ENCODE data around the gene FHAD1.

FHAD1 gene

DNA sequence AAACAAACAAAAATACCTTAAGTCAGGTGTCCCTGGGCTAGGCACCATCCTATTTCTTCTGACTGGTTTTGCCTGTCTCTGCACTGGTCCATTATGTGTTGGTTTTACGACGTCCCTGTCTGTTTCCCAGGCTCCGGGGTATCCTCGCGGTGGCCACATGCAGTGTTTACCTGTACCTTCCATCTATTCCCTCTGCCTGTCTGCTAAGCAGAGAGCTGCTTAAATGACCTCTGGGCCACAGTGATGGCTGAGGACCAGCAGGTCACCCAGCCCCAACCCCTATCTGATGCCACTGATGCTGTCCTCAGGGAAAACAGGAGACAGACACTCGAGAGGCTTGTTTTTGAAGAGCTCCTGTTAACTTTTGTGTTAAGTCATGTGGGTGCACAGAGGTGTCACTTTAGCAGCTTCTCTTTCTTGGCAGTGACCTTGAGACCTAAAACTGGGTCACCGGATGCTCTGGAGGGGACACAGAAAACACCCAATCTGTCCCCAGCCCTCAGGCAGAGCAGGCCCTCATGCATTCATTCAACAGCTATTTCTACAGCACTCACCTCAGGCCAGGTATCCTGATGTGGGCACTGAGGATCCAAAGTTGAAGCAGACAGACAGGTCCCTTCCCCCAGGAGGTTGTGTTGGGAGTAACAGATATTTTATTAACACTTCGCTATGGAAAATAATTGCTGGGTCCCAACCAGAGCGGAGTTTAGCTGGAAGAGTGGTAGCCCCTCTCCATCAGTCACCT lies 158.3 kb downstream of the FHAD1 start:
- DNase-seq, result no peak

DNA sequence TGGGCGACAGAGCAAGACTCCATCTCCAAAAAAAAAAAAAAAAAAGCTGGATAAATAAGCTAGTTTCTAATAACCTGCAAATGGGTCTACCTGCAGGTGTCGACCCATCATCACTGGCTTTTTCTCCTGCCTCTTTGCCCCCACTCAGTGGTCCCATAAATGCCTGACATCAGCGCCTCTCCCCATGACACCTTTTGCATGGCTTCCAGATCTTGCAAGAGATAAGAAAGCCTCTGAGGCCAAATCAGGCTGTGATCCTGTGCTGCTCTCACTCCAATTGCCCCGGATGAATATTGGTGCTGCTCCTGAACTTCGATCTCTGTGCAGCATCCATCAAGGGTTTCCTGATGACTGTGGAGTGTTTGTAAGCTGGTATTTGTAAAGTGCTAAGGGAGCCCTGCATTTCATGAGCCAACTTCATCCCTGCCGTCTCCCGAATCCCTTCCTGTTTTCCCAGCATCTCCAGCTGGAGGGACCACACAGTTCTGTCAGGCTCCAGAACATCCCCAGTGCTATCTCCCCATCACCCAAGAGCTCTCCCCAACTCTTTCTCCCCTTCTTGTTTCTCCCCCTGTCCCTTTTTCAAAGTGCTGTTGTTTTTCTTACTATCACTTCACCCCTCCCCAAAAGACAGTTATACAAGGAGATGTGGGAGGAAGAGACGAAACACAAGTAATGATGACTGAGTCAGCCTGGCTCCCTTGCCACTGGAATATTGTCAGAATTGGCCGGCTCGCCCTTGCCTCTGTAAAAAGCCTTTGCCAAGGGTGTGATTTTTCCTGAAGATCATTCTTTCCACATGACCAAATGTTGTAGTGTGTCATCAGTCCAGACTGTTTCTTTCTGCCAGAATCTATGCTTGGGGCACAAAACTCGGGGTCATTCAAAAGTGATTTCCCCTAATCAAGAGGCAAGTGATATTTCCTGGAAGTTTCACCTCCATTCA lies 159.9 kb downstream of the FHAD1 start:
- DNase-seq, result no peak

DNA sequence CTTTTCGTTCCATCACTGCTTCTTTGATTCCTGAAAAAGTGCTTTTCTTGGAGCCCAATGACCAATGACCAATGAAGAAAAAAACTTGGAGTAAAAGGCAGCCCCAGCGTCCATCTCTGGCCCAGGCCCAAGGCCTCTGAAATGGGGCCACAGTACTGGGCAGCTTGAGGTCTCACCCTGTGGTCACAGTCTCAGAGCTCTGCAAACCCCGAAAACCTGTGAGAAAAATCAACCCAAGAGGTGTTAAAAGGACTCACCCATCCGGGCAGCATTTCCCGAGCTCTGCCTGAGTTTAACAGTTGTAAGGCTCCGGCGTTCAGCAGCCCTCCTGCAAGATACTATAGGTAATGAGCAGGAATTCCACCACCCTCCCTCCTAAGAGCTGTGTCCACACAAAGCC lies 160.6 kb downstream of the FHAD1 start:
- no peak for DNase-seq

DNA sequence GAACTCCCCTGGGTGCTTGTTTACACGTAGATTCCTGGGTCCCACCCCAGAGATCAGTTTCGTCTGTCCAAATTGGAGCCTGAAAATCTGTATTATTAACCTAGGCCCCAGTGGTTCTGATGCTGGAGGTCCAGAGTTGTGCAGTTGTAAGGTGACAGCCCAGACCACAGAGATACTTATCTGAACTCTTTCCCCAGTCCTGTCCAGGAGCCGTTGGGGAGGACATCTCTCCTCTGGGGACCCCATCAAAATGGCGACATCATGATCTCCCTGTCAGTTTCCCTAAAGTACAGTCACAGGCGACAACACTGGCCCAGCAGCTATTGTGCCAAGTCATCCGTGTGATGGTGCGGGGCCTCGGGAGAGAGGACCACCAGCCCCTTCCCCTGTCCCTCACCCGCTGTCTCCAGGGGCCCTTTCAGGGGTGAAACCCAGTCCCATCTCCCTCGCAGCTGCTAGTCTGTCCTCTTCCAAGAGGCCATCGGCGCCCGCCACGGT lies 161.9 kb downstream of the FHAD1 start:
- no peak for DNase-seq

DNA sequence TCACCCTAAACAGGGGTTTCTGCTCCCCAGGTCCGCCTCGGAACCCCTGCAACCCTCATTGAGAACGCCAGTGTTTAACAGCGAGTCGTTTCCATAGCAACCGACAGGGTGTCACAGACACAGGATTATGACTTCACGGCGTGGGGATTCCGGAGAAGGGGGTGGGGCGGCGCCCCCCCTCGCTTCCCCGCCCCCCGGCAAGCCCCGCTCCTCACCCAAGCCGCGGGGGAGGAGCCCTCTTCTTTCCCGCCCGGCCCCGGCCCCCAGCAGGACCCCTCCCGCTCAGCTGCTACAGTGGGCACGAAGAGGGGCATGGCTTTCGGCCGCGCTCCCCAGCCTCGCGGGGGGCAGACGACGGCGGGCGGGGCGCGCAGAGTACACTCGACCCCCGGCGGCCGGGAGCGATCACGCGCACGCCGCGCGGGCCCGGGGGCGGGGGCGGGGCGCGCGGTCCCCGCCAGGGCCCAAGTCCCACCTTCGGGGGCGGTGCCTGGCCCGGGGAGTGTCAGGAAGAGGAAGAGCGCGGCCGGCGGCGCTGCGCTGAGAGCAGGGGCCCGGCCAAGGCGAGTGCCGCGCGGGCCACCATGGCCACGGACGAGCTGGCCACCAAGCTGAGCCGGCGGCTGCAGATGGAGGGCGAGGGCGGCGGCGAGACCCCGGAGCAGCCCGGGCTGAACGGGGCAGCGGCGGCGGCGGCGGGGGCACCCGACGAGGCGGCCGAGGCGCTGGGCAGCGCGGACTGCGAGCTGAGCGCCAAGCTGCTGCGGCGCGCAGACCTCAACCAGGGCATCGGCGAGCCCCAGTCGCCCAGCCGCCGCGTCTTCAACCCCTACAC lies 162.6 kb downstream of the FHAD1 start, which contains the start of gene EFHD2:
Gene EFHD2 (plus strand): TSS at position 501 of the 835 bp plus-strand sequence. CDS start 84 bp downstream, at position 585.
- DNase-seq, result peak; percentile 97

DNA sequence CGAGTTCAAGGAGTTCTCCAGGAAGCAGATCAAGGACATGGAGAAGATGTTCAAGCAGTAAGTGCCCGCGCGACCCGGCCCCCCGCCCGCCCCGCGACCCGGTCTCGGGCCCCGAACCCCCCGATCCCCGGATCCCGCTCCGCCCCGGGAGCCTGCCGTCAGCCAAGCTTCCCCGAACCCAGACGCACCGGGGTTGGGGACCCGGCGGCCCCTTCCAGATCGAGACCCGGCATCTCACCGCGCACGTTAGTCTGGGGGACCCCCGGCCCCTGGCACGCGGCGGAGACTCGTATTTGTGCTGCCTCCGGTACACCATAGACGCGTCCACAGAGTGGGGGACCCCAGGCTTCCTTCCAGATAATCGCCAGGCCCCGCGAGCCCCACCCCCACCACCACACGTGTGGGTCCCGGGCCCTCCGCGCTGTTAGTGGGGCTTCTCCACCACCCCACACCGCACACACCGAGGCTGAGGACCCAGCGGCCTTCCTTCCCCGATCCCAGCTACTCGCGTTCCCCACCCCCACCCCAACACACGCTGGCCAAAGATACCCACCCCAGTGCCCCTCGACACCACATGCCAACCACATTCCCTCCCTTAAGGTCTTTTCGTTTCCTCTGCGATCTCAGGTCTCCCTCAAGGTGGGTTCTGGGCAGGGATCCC lies 163.3 kb downstream of the FHAD1 start:
- no peak for DNase-seq

DNA sequence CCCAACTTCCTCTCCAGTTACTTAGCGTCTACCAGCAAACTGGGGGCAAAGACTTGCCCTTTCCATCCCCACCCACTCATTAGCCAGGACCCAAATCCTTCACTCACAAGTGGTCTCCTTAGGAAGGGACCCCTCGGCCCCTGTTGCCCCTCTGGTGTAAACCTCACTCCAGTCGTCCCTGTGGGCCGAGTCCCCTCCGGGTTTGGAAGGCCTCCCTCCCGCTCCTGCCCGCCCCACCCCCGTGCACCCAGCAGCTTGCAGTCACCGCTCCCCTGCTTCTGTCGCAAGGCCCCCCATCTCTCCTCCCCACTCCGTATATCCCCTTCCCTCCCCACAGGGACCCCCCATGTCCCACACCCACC lies 163.8 kb downstream of the FHAD1 start:
- DNase-seq, result no peak

DNA sequence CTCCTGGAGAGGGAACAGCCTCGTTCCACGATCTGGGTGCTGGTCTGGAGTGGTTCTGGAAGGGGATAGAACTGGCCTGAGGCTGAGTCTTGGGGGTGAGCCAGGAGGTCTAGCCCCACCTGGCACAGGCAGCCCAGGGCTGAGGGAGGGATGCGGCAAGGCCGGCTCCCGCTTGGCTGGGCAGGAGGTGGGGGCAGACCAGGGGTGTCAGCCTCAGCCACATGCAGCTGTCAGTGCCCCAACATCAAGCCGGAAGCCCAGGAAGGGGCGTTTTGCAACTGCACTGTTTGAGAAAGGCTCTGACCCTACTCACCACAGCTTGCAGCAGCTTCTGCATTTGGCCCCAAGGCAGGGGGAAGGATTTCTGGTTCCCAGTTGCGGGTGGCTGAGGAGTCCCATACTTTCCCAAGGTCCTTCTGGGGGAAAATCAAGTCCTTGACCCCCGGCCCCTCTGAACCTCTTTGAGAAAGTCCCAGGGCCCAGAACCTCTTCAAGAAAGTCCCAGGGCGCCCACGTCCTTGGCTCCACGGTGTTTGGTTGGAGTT lies 164.6 kb downstream of the FHAD1 start:
- peak; percentile 70 for DNase-seq

DNA sequence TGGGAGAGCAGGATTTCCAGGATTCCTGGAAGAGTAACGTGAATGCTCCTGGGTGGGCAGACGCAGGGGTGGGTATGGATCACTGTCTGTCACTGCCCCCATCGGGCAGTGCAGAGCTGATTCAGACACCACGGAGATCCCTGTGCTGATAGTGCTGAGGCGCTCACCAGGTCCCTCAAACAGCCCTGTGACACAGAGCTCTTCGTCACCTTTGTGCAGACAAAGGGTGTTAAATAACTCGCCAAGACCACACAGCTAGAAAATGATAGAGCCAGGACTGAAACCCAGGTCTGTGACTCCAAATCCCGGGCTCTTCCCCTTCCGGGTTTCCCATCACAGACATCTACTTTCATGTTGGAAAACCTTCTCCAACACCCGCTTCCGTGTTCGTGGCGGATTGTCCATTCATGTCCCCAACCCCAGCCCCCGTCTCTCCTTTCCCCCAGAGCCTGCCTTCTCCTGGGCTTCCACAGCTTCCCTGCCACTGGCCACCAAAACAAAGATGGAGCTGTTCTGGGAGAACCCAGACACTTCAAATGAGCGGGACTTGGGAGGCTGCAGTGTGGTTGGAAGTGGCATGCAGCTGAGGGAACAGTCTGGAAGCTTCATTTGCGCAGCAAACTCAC lies 165.3 kb downstream of the FHAD1 start:
- peak; percentile 70 for DNase-seq

DNA sequence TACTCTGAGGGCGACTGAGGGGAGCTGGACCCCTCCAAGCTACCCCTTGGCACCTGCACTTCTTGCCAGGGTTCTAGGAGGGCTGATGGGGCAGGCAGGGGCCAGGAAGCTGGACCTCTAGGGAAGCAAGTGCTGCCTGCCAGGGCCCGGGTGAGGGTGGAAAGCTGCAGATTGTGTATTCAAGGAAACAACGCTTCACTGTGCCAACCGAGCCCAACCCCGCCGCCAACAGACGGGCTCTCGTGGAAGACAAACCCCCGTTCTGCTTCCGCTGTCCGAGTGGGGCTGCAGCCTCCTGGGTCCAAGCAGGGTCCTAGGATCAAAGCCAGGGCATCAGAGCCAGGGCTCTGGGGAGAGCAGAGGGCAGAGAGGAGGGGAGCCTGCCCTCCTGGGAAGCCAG lies 165.8 kb downstream of the FHAD1 start:
- DNase-seq, result no peak

DNA sequence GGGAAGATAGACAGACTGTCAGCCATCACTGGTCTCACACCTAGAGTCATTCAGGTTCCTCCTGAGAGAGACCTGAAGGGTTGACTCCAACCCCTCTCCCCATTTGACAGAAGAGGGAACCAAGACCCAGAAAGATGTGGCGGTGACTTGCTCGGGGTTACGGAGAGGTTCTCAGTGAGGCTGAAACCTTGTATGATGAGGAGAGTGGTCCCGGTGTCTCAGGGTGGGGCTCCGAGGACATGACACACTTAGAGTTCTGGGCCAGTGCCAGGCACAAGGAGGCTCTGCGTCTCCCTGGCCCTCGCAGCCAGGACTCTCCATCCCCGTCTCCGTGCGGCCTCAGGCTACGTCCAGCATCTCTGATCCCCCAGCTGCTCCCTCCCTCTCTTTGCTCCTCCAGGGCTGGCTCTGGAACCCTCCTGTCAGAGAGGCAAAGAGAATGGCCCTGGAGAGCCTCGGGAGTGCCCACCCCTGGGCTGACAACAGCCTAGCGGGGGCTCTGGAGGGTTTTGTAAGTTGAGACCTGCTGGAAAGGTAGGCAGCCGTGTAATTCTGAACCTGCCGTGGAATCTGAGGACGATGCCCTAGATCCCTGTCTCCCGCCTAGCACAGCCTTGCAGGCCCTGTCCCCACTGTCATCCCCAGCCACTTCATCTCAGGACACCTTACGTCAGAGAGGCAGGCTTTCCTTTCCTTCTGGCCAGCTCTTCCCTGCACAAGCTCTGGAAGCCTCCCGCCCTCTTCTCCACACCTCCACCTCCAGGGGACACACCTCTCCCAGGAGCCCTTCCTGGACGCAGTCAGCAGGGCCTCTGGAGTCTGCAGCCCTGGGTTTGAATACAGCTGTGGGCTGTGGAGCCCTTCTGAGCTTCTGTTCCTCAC lies 166.8 kb downstream of the FHAD1 start:
- DNase-seq, result no peak

DNA sequence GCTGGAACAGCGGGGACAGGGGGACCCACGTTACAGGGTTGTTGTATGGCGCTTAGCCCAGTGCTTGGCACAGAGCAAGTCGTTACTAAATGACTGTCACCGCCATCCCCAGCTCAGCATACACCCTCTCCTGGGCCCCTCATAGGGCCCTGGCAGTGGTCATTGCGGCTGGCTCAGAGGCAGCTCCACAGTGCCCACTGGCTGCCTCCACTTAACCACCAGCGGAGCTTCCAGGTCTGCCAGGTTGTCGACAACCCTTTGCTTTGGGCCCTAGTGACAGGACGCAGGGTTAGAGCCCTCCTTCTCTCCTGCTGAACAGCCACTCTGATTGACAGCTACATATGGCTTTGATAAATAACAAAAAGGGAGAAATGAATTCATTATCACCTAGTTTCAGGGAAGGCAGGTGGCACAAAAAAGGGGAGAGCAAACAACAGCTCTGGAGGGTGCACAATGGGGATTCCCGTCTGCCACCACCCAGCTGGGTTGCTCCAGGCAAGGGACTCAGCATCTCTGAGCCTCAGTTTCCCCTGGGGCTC lies 167.5 kb downstream of the FHAD1 start:
- no peak for DNase-seq

DNA sequence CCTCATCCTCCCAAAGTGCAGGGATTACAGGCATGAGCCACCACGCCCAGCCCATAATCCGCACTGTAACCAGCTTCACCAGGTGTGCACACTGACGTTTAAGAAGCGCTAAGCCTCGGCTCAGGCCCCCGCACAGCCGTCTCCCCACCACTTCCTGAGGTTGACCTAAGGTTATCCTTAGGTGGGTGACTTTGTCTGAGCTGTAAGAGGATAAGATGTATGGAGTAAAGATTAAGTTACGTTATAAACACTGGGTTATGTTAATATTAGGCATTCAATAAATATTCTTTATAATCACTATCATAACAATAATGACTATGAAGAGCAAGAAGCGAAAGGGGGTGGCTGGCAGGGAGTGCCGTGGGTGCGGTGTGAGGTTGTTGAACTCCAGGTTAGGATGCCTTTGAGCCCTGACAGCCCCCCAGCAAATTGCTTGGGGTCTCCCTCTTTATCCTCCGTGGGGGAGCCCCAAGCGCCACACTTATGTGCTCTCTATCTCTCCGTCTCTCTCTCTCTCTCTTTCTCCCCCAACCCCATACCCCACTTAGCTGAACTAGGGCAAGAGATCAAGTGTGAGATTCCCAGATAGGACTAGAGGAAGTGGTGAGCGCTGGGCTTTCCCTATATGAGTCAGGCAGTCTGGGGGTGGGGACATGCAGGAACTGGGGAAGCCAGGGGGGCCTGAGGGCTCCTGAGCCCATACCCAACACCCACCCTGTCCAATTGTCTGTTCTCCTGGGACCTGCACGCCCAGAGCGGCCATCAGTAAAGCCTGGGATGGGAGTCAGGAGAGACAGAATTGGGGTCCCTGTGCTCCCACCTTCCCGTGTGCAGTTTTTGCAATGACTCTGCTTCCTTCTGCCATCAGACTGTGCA lies 170.3 kb downstream of the FHAD1 start:
- peak; percentile 84 for DNase-seq

DNA sequence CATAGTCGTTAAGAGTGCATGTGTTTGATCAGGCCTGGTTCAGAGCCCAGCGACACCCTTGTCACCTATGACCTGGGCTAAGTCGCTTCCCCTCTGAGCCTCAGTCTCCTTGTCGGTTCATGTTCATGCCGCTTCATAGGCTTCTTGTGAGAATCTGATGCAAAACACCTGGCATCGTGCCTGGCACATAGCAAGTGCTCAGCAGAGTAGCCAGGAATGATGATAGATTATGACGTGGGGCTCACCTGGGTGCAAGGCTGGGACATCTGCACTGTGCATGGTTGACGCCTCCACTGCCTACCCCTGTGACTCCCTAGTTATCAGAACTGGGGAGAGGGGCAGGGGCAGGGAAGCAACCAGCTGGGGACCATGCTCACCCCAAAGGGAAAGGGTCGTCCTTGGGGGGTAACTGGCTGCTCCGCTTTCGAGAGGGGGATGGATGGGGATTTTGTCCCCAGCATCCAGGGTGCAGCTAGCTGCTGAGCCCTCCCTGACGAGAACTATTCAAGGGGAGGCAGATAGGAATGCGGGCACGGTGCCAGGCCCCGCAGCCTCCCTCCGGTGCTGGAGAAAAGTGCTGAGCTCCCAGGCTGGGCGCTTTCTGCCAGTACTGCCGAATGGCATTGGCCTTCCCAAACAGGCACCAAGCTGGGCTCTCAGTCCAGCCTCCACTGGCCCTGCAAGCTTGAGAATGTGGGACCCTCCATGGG lies 171.9 kb downstream of the FHAD1 start:
- DNase-seq, result no peak

DNA sequence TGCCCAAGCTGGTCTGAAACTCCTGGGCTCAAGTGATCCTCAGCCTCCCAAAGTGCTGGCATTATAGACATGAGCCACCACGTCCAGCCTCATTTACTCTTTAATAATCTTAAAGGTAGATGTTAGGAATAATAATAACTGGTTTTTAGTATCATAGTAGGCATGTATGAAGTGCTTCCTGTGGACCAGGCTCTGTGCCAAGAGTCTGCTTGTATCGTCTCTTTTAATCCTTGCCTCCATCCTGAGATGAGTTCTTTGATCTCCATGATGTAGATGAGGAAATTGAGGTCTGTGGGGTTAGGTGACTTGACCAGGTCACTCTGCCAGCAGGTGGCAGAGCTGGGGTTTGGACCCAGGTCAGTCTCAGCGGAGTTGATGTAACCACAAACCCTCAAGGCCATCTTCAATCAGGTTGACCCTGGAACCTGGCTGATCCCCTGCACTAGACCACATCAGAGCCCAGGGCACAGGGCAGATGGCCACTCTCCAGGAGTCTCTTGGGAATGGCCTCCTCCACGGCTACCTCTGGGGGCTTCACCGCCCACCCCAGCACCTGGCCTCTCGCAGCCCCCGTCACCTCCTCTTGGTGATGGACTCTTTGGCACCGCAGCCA lies 173.9 kb downstream of the FHAD1 start:
- DNase-seq, result no peak

DNA sequence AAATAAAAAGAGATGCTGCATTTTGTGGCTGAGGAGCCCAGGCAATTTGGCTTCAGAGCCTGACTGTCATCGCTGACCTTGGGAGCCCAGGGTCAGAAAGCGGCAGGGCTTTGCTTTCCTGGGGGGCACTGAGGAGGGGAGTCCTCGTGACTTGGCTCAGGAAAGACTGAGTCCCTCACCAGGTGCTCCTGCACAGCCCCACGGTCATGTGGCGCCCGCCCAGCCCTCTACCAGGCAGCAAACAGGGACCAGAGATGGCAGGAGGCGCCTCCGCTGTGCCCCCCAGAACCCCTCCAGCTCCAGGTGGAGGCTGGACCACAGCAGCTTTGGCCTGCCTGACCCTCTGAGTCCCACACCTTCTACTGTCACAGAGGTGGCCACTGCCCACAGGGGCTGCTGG lies 175.8 kb downstream of the FHAD1 start:
- DNase-seq, result no peak

DNA sequence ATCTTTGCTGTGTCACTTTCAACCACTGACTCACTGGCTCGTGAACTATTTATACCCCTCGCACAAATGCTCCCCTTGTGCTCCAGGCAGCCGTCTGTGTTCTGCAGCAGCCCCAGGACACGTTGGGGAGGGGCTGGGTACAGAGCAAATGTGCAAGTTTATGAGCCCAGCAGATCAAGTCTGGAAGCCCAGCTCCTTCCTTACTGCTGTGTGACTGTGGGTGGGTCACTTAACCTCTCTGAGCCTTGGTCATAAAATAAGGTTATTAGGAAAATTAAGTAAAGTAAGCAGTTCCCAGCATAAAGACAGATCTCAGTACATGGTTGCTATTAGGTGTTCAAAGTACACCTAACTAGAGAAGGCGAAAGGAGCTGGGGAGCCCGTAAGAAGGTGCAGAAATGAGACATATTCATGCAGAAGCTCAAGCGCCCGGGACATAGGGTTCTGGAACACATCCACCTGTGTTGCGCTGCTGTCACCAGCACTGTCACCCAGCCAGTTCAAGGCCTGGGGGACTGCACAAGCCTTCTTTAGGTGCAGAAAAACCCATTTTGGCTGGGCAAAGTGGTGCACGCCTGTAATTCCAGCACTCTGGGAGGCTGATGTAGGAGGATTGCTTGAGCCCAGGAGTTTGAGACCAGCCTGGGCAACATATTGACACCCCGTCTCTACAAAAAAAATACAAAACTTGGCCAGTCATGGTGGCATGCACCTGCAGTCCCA lies 176.5 kb downstream of the FHAD1 start:
- no peak for DNase-seq

All from CD4-positive, alpha-beta T cell treated with Interleukin-17A for 1 hour (primary cell).